ENCODE data around the gene ZNRF3.

The ZNRF3 gene

DNA sequence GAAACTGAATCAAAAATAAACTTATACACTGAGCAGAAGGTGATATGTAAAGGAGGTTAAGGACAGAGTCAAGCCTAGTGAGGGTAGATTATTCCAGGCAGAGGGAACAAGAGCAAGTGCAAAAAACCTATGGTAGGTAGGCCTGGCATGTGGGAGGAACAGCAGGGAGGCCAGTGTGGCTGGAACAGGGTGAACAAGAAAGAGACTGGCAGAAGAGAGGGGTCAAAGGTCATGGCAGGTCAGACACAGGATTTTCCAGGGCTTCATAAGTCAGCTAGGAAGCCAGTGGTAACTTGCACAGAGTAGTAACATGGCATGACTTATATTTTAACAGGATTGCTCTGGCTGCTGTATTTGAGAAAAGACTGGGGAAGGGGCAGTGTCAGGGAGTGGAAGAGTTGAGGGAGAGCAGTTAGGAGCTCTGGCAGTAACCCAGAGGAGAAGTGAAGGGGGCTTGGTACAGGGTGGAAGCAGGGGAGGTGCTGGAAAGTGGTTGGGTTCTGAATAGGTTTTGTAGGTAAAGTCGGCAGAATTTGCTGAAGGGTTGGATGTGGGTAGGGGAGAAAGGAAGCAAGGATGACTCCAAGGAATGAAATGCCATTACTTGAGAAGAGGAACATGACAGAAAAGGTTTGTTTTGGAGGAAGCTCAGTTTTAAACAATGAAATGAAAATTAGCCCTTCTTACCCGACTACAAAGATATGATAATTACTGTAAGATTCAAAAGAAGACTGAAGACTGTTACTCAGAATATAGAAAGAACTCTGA lies 86.2 kb downstream of the ZNRF3 start:
- no peaks in the 10 kb centered on the region for H3K4me1 ChIP-seq (ENCODE audit: control insufficient read depth, insufficient read depth, low read length, unreplicated experiment)
- no peaks in the 10 kb centered on the region for H3K27me3 ChIP-seq (ENCODE audit: insufficient read depth, low read length)

DNA sequence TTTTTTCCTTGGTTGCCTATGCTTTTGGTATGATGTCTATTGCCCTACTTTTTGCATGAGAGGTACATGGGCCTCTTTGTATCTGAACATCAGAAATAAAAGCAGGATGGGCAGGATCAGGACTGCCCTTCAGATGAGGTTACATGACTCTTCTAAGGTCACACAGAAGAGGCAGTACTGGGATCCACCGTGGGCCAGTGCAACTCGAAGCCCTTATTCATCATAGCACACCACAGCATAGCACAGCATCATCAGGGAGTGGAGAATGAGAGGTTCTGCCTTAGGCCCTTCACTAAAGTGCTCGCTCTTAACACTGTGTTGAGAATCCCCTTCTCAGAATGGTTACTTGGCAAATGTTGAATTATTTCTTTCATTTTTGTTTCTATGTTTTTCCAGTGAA lies 90.0 kb downstream of the ZNRF3 start:
- Histone ChIP-seq H3K27ac (ENCODE audit: low read depth, low read length) (no peak overlapping the region), H3K4me3 (ENCODE audit: low read depth, low read length) (no peak overlapping the region), H2AFZ (ENCODE audit: low read length, unreplicated experiment) (no peak overlapping the region), H3K27me3 (ENCODE audit: insufficient read depth, low read length) (no peaks in the 10 kb centered on the region), H3K36me3 (ENCODE audit: insufficient read depth, low read length) (no peaks in the 10 kb centered on the region), H3K4me1 (ENCODE audit: control insufficient read depth, insufficient read depth, low read length, unreplicated experiment) (peaks cover 24% of the 10 kb centered on the region), H3K79me2 (ENCODE audit: control insufficient read depth, insufficient read depth, low read length, unreplicated experiment) (no peaks in the 10 kb centered on the region)

More for the DNA sequence above, 86.2 kb downstream of the ZNRF3 start:
- H3K4me3 ChIP-seq (ENCODE audit: low read depth, low read length): no peak overlapping the region
- no peak overlapping the region for H2AFZ ChIP-seq (ENCODE audit: low read length, unreplicated experiment)
- H3K27ac ChIP-seq (ENCODE audit: low read depth, low read length): no peak overlapping the region
- no peaks in the 10 kb centered on the region for H3K36me3 ChIP-seq (ENCODE audit: insufficient read depth, low read length)
- no peaks in the 10 kb centered on the region for H3K79me2 ChIP-seq (ENCODE audit: control insufficient read depth, insufficient read depth, low read length, unreplicated experiment)

DNA sequence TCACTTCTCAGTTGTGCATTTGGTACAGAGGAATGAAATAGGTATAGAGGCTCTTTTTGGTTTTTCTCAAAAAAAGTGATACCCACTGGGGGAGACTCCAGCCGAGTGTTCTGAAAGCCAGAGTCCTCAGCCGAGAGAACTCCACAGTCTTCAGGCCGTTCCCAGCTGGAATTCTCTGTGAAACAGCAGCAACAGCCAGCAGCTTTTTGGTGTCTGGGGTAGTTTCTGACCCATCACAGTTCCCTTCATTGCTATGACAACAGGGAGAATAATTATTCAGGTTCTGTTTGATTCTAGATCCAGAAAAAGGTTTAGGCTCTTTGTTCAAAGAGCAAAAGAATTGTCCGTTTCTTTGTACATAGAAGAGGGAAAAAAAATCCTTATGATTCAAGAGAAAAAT lies 93.7 kb downstream of the ZNRF3 start:
- H3K4me3 ChIP-seq (ENCODE audit: low read depth, low read length): peak overlapping the region; percentile 75

DNA sequence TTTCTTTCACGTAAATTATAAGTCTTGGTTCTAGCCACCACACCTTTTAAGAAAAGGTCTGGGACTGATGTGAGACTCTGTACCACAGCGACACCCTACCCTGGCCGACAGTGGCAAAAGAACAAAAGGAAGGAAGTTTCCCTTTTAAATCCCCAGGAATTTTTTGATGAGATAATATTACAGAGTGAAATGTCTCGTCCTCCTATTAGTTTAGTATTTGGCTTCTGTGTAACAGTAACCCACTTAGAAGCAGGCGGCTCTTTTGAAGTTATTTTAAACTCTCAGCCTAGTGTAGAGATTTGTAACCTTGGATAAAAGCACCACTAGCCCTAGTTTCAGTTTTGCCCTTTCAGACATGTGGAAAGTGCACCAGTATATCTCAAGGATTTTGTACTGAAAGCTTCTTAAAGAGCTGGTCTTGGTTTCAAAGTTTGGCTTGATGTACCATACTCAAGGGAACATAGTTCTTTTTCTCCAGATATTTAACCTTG lies 94.2 kb downstream of the ZNRF3 start:
- peak overlapping the region; percentile 42 for H3K27ac ChIP-seq (ENCODE audit: low read depth, low read length)
- peak overlapping the region; percentile 75 for H3K4me3 ChIP-seq (ENCODE audit: low read depth, low read length)

More for the DNA sequence above, 93.7 kb downstream of the ZNRF3 start:
- H3K27me3 ChIP-seq (ENCODE audit: insufficient read depth, low read length): no peaks in the 10 kb centered on the region
- H3K27ac ChIP-seq (ENCODE audit: low read depth, low read length): peak overlapping the region; percentile 42
- peaks cover 32% of the 10 kb centered on the region for H3K4me1 ChIP-seq (ENCODE audit: control insufficient read depth, insufficient read depth, low read length, unreplicated experiment)
- H2AFZ ChIP-seq (ENCODE audit: low read length, unreplicated experiment): no peak overlapping the region
- no peaks in the 10 kb centered on the region for H3K36me3 ChIP-seq (ENCODE audit: insufficient read depth, low read length)
- H3K79me2 ChIP-seq (ENCODE audit: control insufficient read depth, insufficient read depth, low read length, unreplicated experiment): no peaks in the 10 kb centered on the region

DNA sequence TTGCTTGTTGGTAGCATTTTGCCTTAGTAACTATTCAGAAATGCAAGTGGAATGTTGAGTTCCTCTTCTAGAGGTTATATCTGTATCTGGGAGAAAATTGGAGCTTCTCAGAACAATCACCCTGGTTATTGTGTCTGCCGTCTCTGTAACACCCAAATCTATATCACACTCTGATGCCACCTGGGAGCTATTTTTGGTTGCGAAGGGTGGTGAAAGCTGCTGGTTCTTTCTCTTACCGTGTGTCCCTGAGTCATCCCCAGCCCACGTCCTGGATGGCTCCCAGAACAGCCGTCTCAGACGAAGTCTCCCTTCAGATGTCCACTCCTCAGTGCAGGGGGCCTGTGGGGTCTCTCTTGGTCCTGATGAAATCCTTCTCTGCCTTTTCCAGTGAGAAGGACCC lies 94.8 kb downstream of the ZNRF3 start:
- Histone ChIP-seq H3K27ac (ENCODE audit: low read depth, low read length) (peak overlapping the region; percentile 42; the same call in 1 of the 2 replicates), H3K79me2 (ENCODE audit: control insufficient read depth, insufficient read depth, low read length, unreplicated experiment) (no peaks in the 10 kb centered on the region), H2AFZ (ENCODE audit: low read length, unreplicated experiment) (peak overlapping the region; percentile 4), H3K36me3 (ENCODE audit: insufficient read depth, low read length) (no peaks in the 10 kb centered on the region), H3K4me1 (ENCODE audit: control insufficient read depth, insufficient read depth, low read length, unreplicated experiment) (peaks cover 32% of the 10 kb centered on the region), H3K27me3 (ENCODE audit: insufficient read depth, low read length) (no peaks in the 10 kb centered on the region), H3K4me3 (ENCODE audit: low read depth, low read length) (peak overlapping the region; percentile 75)

More for the DNA sequence above, 94.2 kb downstream of the ZNRF3 start:
- peaks cover 32% of the 10 kb centered on the region for H3K4me1 ChIP-seq (ENCODE audit: control insufficient read depth, insufficient read depth, low read length, unreplicated experiment)
- no peaks in the 10 kb centered on the region for H3K79me2 ChIP-seq (ENCODE audit: control insufficient read depth, insufficient read depth, low read length, unreplicated experiment)
- no peaks in the 10 kb centered on the region for H3K27me3 ChIP-seq (ENCODE audit: insufficient read depth, low read length)
- H2AFZ ChIP-seq (ENCODE audit: low read length, unreplicated experiment): peak overlapping the region; percentile 4
- H3K36me3 ChIP-seq (ENCODE audit: insufficient read depth, low read length): no peaks in the 10 kb centered on the region

DNA sequence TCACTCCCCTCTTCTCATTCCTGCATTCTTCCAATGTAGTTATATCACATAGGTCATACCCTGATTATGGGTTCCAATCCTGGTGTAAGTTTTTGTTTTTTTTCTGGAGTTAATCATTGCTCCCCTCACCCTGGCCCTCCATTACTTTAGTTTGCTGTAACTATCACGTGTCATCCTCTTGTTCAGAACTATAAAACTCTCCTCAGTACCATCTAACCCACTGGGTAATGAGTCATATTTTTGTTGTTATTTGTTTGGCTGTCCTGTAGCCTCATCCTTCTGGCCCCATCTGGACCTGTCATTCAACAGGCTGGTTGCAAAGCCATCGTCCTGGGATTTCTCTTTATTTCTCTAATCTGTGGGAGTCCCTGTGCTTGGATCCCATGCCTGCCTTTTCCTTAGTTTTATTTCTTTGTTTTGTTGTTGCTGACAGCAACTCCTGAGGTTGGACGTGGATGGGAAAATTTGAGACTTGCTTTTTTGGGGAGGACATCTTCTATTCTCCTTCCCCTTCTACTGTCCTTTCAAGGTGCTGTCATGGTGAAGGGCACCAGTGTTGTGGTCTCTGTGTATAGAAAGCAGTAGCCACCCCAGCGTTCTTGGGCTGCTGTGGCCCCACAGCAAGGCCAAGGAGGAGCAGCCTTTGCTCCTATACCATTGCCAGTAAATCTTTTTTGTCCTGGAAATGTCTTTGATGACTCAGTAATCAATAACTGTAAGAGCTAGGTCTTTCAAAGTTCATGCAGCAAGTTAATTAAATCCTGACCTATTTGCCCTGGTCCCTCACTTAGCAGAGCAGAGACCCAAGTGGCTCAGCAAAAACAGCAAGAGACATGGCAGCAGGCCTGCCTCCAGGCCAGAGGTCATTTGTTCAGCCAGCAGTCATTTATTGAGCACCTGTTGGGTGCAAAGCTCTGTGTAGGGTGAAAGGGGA lies 95.8 kb downstream of the ZNRF3 start:
- Histone ChIP-seq H3K79me2 (ENCODE audit: control insufficient read depth, insufficient read depth, low read length, unreplicated experiment) (no peaks in the 10 kb centered on the region), H3K4me1 (ENCODE audit: control insufficient read depth, insufficient read depth, low read length, unreplicated experiment) (peaks cover 32% of the 10 kb centered on the region), H2AFZ (ENCODE audit: low read length, unreplicated experiment) (no peak overlapping the region), H3K36me3 (ENCODE audit: insufficient read depth, low read length) (no peaks in the 10 kb centered on the region), H3K4me3 (ENCODE audit: low read depth, low read length) (no peak overlapping the region), H3K27me3 (ENCODE audit: insufficient read depth, low read length) (no peaks in the 10 kb centered on the region), H3K27ac (ENCODE audit: low read depth, low read length) (no peak overlapping the region)

DNA sequence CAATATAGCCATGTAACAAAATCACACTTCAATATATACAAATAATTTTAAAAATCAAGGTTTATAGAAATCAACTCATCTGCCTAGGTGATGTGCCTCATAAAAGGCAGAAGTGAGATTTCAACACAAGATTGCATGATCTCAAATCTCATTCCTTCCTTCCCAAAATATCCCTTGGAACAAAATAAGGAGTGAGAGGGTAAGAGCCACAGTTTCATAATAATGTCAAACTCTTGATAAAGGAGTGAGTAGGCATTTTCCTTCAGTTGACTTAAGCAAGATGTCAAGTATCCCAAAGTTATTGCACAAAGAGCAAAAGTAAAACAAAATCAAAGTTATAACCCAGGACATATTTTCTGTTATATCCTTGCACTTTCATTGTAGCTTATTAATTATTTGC lies 97.0 kb downstream of the ZNRF3 start:
- no peaks in the 10 kb centered on the region for H3K79me2 ChIP-seq (ENCODE audit: control insufficient read depth, insufficient read depth, low read length, unreplicated experiment)
- no peak overlapping the region for H2AFZ ChIP-seq (ENCODE audit: low read length, unreplicated experiment)
- peaks cover 32% of the 10 kb centered on the region for H3K4me1 ChIP-seq (ENCODE audit: control insufficient read depth, insufficient read depth, low read length, unreplicated experiment)
- no peak overlapping the region for H3K27ac ChIP-seq (ENCODE audit: low read depth, low read length)
- H3K27me3 ChIP-seq (ENCODE audit: insufficient read depth, low read length): no peaks in the 10 kb centered on the region
- H3K4me3 ChIP-seq (ENCODE audit: low read depth, low read length): no peak overlapping the region
- no peaks in the 10 kb centered on the region for H3K36me3 ChIP-seq (ENCODE audit: insufficient read depth, low read length)

DNA sequence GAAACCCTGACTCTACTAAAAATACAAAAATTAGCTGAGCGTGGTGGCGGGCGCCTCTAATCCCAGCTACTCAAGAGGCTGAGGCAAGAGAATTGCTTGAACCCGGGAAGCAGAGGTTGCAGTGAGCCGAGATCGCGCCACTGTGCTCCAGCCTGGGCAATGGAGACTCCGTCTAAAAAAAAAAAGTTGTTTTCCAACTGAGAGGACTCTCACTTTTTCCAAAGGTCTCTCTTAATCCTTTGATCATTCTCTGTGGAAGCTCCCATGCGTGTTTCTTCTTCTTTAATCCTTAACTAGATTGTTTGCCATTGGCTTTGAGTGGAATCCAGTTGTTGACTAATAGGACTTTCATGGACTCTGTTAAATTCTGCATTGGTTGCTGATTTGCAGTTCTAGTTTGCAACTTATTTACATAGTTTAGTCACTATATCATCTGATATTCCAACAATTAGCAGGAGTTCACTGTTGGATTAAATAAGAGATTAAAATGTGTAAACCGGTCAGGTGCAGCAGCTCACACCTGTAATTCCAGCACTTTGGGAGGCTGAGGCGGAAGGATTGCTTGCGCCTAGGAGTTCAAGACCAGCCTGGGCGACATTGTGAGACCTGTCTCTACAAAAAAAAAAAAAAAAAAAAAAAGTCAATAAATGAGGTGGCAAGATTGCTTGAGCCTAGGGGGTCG lies 98.6 kb downstream of the ZNRF3 start:
- no peak overlapping the region for H3K27ac ChIP-seq (ENCODE audit: low read depth, low read length)
- H3K79me2 ChIP-seq (ENCODE audit: control insufficient read depth, insufficient read depth, low read length, unreplicated experiment): no peaks in the 10 kb centered on the region
- no peak overlapping the region for H2AFZ ChIP-seq (ENCODE audit: low read length, unreplicated experiment)
- no peaks in the 10 kb centered on the region for H3K27me3 ChIP-seq (ENCODE audit: insufficient read depth, low read length)
- H3K4me1 ChIP-seq (ENCODE audit: control insufficient read depth, insufficient read depth, low read length, unreplicated experiment): peaks cover 21% of the 10 kb centered on the region
- no peaks in the 10 kb centered on the region for H3K36me3 ChIP-seq (ENCODE audit: insufficient read depth, low read length)
- no peak overlapping the region for H3K4me3 ChIP-seq (ENCODE audit: low read depth, low read length)

DNA sequence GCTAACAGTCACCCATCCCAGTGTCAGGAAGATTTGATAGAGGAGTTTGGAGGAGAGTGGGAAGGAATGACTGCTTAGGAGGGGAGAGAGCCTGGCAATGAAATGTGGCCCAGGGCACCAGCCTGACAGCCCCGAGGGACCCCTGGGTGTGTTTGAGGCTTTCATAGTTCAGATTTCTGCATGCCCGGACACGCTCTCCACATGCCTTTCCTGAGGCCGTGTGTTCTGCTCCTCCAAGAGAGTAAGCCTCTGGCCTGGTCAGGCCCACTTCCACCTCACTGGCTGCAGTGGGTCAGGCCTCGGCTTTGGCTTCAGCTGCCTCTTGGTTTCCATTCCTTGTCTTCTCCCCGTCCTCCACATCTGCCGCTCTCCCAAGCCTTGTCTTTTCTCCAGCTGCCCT lies 99.8 kb downstream of the ZNRF3 start:
- Histone ChIP-seq H3K36me3 (ENCODE audit: insufficient read depth, low read length) (no peaks in the 10 kb centered on the region), H2AFZ (ENCODE audit: low read length, unreplicated experiment) (no peak overlapping the region), H3K27me3 (ENCODE audit: insufficient read depth, low read length) (no peaks in the 10 kb centered on the region), H3K4me3 (ENCODE audit: low read depth, low read length) (no peak overlapping the region), H3K79me2 (ENCODE audit: control insufficient read depth, insufficient read depth, low read length, unreplicated experiment) (no peaks in the 10 kb centered on the region), H3K27ac (ENCODE audit: low read depth, low read length) (no peak overlapping the region), H3K4me1 (ENCODE audit: control insufficient read depth, insufficient read depth, low read length, unreplicated experiment) (peaks cover 9% of the 10 kb centered on the region)

DNA sequence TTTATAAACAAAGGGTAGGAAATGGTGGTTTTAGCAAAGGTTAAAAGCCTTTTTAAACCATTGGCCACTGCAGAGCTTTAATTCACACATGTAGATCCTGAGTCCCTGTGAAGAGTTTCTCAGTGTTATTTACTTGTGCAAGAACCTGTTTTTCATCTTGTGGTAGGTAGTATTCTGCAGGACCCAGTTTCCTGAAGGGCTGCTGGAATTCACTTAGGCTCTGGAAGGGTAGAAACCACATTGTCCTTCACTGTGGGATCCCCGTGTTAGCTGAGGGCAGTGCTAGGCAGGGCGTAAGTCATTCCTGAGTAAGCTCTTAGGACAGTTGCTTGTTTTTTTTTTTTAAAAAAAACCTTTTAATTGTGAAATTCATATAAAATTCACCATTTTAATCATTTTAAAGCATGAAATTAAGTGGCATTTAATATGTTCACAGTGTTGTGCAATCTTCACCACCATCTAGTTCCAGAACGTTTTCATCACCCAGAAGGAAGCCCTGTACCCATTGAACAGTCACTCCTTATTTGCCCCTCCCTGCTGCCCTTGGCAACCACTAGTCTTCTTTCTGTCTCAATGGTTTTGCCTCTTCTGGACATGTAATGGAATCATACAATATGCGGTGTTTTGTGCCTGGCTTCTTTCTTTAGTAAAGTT lies 100.5 kb downstream of the ZNRF3 start:
- Histone ChIP-seq H2AFZ (ENCODE audit: low read length, unreplicated experiment) (no peak overlapping the region), H3K36me3 (ENCODE audit: insufficient read depth, low read length) (no peaks in the 10 kb centered on the region), H3K79me2 (ENCODE audit: control insufficient read depth, insufficient read depth, low read length, unreplicated experiment) (no peaks in the 10 kb centered on the region), H3K4me3 (ENCODE audit: low read depth, low read length) (no peak overlapping the region), H3K27ac (ENCODE audit: low read depth, low read length) (no peak overlapping the region), H3K4me1 (ENCODE audit: control insufficient read depth, insufficient read depth, low read length, unreplicated experiment) (peaks cover 2% of the 10 kb centered on the region), H3K27me3 (ENCODE audit: insufficient read depth, low read length) (no peaks in the 10 kb centered on the region)

All from ACC112 (cell line).